Mucosa of stomach (tissue), 1 donor: Measurements from ENCODE around the gene DPYD.
"Not testable (repeated sequence)": the region's sequence is repeated elsewhere in the genome, so short reads cannot be mapped to it uniquely, and the experiment has no call there.

Experiments
- H3K27me3 ChIP-seq: one replicate; pipeline ENCODE4 v1.7.0; 2013; ENCODE audit warnings: mild to moderate bottlenecking, low read length; ENCODE audit not compliant: control insufficient read depth, insufficient read depth
- H3K36me3 ChIP-seq: one replicate; pipeline ENCODE4 v1.7.0; 2013; ENCODE audit warnings: low read length; ENCODE audit not compliant: control insufficient read depth, insufficient read depth
- H3K4me1 ChIP-seq: one replicate; pipeline ENCODE4 v1.7.0; 2013; ENCODE audit warnings: mild to moderate bottlenecking, low read length; ENCODE audit not compliant: control insufficient read depth, insufficient read depth
- H3K4me3 ChIP-seq: one replicate; pipeline ENCODE4 v1.7.0; 2013; ENCODE audit warnings: low read length
- H3K9ac ChIP-seq: one replicate; pipeline ENCODE4 v1.7.0; 2013; ENCODE audit warnings: mild to moderate bottlenecking, low read length, moderate library complexity
- H3K9me3 ChIP-seq: one replicate; pipeline ENCODE4 v1.7.0; 2013; ENCODE audit warnings: mild to moderate bottlenecking, low read length, moderate library complexity; ENCODE audit not compliant: control insufficient read depth
- donor health status: Pancreatic carcinoma.

The DPYD gene

GRCh38 chr1:97351846-97352245 is 569.0 kb downstream of the DPYD start:
- no peaks in the 10 kb centered on the region for H3K36me3 ChIP-seq
- no peaks in the 10 kb centered on the region for H3K27me3 ChIP-seq

GRCh38 chr1:97350662-97351061 is 570.2 kb downstream of the DPYD start:
- Histone ChIP-seq H3K9ac (no peak overlapping the region), H3K27me3 (no peaks in the 10 kb centered on the region), H3K9me3 (no peaks in the 10 kb centered on the region), H3K4me1 (no peaks in the 10 kb centered on the region), H3K4me3 (no peak overlapping the region), H3K36me3 (no peaks in the 10 kb centered on the region)

More at GRCh38 chr1:97351846-97352245, 569.0 kb downstream of the DPYD start:
- H3K4me3 ChIP-seq, result no peak overlapping the region
- H3K9me3 ChIP-seq, result no peaks in the 10 kb centered on the region
- no peak overlapping the region for H3K9ac ChIP-seq
- no peaks in the 10 kb centered on the region for H3K4me1 ChIP-seq

- Histone ChIP-seq H3K9ac (no peak overlapping the region), H3K4me1 (no peaks in the 10 kb centered on the region), H3K4me3 (no peak overlapping the region), H3K9me3 (no peaks in the 10 kb centered on the region), H3K27me3 (no peaks in the 10 kb centered on the region), H3K36me3 (no peaks in the 10 kb centered on the region)
Observed at GRCh38 chr1:97350241-97350640, 570.6 kb downstream of the DPYD start.

GRCh38 chr1:97349794-97350193 is 571.0 kb downstream of the DPYD start:
- H3K4me3 ChIP-seq, H3K27me3 ChIP-seq, H3K36me3 ChIP-seq, H3K9me3 ChIP-seq, H3K4me1 ChIP-seq, H3K9ac ChIP-seq: not testable (repeated sequence)

- no peaks in the 10 kb centered on the region for H3K27me3 ChIP-seq
- H3K36me3 ChIP-seq, result no peaks in the 10 kb centered on the region
- H3K4me1 ChIP-seq, result no peaks in the 10 kb centered on the region
- no peaks in the 10 kb centered on the region for H3K9me3 ChIP-seq
- no peak overlapping the region for H3K4me3 ChIP-seq
- no peak overlapping the region for H3K9ac ChIP-seq
Observed at GRCh38 chr1:97348599-97349265, 572.1 kb downstream of the DPYD start.

- H3K9me3 ChIP-seq, result no peaks in the 10 kb centered on the region
- H3K9ac ChIP-seq, result no peak overlapping the region
- H3K4me1 ChIP-seq, result no peaks in the 10 kb centered on the region
- H3K27me3 ChIP-seq, result no peaks in the 10 kb centered on the region
- H3K4me3 ChIP-seq, result no peak overlapping the region
- no peaks in the 10 kb centered on the region for H3K36me3 ChIP-seq
Observed at GRCh38 chr1:97340951-97341350, 579.9 kb downstream of the DPYD start.

GRCh38 chr1:97338347-97338746 is 582.5 kb downstream of the DPYD start:
- H3K9ac ChIP-seq, result no peak overlapping the region
- no peaks in the 10 kb centered on the region for H3K27me3 ChIP-seq
- H3K36me3 ChIP-seq, result no peaks in the 10 kb centered on the region
- no peaks in the 10 kb centered on the region for H3K9me3 ChIP-seq
- no peak overlapping the region for H3K4me3 ChIP-seq
- no peaks in the 10 kb centered on the region for H3K4me1 ChIP-seq

GRCh38 chr1:97337250-97338030 is 583.4 kb downstream of the DPYD start:
- H3K4me1 ChIP-seq, result no peaks in the 10 kb centered on the region
- no peak overlapping the region for H3K4me3 ChIP-seq
- H3K36me3 ChIP-seq, result no peaks in the 10 kb centered on the region
- H3K27me3 ChIP-seq, result no peaks in the 10 kb centered on the region
- H3K9me3 ChIP-seq, result no peaks in the 10 kb centered on the region
- no peak overlapping the region for H3K9ac ChIP-seq

GRCh38 chr1:97334454-97334853 is 586.4 kb downstream of the DPYD start:
- Histone ChIP-seq H3K4me1 (no peaks in the 10 kb centered on the region), H3K4me3 (no peak overlapping the region), H3K9me3 (no peaks in the 10 kb centered on the region), H3K36me3 (no peaks in the 10 kb centered on the region), H3K27me3 (no peaks in the 10 kb centered on the region), H3K9ac (no peak overlapping the region)

- no peaks in the 10 kb centered on the region for H3K9me3 ChIP-seq
- H3K36me3 ChIP-seq, result no peaks in the 10 kb centered on the region
- no peak overlapping the region for H3K4me3 ChIP-seq
- no peak overlapping the region for H3K9ac ChIP-seq
- no peaks in the 10 kb centered on the region for H3K27me3 ChIP-seq
- no peaks in the 10 kb centered on the region for H3K4me1 ChIP-seq
Observed at GRCh38 chr1:97332716-97333115, 588.1 kb downstream of the DPYD start.

- no peaks in the 10 kb centered on the region for H3K4me1 ChIP-seq
- no peak overlapping the region for H3K4me3 ChIP-seq
Observed at GRCh38 chr1:97331165-97331564, 589.7 kb downstream of the DPYD start.

GRCh38 chr1:97314685-97315084 is 606.1 kb downstream of the DPYD start:
- H3K4me1 ChIP-seq, result no peaks in the 10 kb centered on the region
- no peaks in the 10 kb centered on the region for H3K9me3 ChIP-seq
- no peaks in the 10 kb centered on the region for H3K27me3 ChIP-seq
- H3K36me3 ChIP-seq, result no peaks in the 10 kb centered on the region
- H3K9ac ChIP-seq, result no peak overlapping the region
- no peak overlapping the region for H3K4me3 ChIP-seq

More at GRCh38 chr1:97331165-97331564, 589.7 kb downstream of the DPYD start:
- no peaks in the 10 kb centered on the region for H3K9me3 ChIP-seq
- no peaks in the 10 kb centered on the region for H3K27me3 ChIP-seq
- H3K9ac ChIP-seq, result no peak overlapping the region
- H3K36me3 ChIP-seq, result no peaks in the 10 kb centered on the region
